GM18508 (cell line): ENCODE measurements around the gene COL16A1.
A peak's percentile ranks its signal among the peaks of the same experiment; 100 is the strongest.

Experiments
- ATAC-seq: cut with Tn5 transposase; IDR thresholded peaks from one replicate; pipeline ENCODE4 v1.9.1; 2021; ENCODE audit warnings: moderate number of reproducible peaks; ENCODE audit not compliant: insufficient read depth, unreplicated experiment

Gene COL16A1

DNA sequence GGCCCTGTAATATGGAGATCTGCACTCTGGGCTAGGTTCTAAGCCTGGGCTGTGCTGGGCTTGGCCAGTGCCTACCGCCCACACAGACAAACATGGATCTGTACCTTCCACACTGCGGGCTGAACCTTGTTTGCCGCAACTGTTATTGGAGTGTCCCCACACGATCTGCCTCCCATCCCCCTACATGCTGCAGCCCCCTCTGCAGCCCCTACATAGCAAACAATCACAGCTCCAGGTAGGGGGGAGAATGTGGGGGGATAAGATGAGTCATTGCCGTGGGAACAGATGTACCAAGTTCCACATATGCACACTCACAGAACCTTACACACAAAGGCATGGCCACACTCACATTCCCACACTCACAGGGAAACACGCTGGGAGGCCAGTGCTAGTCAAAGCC, 88.4 kb downstream of the COL16A1 start:
- no peak for ATAC-seq

DNA sequence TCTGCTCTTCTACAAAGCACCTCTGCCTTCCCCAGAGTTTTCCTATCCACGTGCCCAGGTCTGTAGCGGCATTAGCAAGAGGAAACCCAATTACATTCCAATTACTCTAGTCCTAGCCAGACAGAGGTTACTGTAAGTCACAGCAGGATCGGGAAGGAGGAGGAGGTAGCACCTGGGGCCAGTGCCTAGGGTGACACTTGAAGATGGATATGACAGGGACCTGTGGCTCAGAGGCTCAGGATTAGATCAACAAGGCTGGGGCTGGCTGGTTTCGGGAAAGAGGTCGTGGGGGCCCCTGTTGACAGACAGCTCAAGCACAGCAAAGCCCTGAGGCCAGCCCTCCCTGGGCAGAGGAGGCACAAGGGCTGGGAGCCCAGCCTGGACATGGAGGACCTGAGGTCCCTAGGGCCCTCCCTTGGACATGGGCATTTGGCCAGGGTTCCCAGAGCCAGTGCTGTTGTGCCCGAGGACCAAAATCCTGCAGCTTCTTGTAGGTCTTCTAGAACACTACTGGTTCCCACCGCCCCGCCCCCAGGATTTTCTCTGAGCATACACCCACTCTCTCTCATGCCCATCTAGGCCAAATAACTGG, 89.3 kb downstream of the COL16A1 start:
- no peak for ATAC-seq

DNA sequence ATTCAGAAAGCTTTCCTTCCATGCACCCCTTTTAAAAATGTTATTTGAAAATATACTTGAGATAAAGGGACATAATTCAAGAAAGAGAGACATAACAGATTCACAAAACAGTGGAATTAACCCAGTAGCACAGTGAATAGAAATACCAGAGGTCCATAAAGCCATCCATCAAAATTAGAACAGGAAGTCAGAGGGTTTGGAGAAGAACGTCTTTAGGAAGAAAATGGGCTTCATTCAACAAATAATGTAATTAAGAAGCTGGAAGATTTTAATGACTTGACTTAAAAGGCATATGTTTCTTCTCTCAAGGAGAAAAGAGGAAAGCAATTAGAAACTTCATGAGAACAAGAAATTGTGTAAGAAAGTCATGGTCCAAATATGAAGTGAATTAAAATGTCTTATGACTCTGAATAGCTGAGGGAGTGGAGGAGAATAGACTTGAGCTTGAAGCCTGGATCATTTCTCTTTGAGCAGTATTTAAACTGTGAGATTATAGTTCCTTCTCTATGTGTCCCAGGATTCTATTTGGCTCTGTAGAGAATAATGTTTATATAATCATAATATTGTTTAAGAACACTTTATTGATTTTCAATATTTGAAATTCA, 94.2 kb downstream of the COL16A1 start:
- ATAC-seq: no peak

DNA sequence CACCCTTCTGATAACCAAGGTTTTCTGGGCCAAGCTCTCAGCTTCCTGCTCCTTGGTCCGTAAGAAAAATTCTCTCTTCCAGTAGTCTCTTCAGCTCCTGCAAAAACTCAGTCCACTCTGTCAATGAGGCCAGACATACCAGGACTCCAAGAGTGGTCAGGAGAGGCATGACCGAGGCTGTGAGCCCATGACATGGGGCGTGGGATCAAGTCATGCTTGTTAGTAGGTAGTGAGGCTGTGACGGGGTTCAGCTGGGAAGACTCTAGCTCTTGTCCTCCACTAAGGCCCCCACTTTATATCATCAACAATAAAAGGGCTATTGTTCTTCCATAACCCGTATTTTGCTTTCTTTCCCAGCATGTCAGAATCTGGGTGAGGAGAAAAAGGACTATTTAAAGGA, 96.5 kb downstream of the COL16A1 start:
- ATAC-seq: no peak

DNA sequence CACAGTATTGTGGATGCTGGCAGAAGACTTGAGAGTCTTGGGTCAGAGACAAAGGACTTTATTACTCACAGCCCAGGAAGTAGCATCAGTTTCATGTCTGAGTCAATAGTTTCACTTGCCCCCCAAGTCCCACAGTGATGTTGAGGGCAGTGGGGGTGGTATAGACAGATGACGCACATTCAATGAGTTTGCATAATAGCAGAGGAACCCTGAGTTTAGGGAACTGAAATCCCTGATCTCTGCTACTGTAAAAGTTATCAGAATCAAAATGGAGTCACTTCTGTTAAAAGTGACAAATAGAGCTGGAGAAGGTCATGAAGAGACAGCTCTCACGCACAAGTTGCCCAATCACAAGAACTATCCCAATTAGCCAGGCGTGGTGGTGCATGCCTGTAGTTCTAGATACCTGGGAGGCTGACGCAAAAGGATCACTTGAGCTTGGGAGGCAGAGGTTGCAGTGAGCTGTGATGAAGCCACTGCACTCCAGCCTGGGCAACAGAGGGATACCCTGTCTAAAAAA, 97.8 kb downstream of the COL16A1 start:
- peak; percentile 55 for ATAC-seq
